CD4-positive, alpha-beta T cell treated with Interleukin-2 at 100 ng/mL for 4 hours (primary cell): ENCODE data around the gene ASRGL1.
A peak's percentile ranks its signal among the peaks of the same experiment; 100 is the strongest.

Source experiments
- DNase-seq: peaks from one replicate; pipeline ENCODE4 v3.0.0-alpha.2; 2020; ENCODE audit warnings: low spot score

The ASRGL1 gene

GRCh38 chr11:62416596-62416995 lies 79.3 kb downstream of the ASRGL1 start:
- DNase-seq, result no peak

GRCh38 chr11:62418136-62418535 lies 80.9 kb downstream of the ASRGL1 start:
- DNase-seq, result no peak

- no peak for DNase-seq
Measured at GRCh38 chr11:62418733-62419132, 81.5 kb downstream of the ASRGL1 start, which contains the start of gene SCGB1A1. TSS of gene SCGB1A1 (plus strand) at chr11:62419033. CDS start at chr11:62419096, 63 bp downstream.

DNA sequence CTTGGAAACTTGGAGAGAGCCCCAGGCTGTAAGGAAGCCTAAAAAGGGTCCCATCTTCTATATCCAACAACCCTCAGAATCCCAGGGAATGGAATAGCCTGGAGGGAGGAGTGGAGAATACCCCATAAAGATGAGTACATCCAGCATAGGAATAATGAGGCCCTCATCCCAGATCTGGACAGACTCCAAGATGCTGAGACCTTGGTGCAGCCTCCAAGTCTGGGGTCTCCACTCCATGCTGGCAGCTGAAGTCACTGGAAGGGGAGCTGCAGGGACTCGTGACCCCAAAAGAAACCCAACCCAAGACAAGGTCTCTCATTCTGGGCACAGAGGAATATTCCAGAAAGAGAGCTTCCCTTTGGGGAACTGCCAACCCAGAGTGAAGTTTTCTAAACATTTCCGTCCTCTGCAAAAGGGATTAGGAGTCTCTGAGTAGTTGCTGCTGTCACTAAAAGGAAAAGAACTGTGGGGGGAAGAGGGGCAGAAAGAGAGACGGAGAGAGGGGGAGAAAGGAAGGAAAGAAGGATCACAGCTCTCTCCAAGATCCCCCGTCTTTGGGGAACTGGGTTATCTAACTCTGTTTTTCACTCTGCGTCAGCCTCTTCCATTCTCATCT lies 82.2 kb downstream of the ASRGL1 start:
- no peak for DNase-seq

GRCh38 chr11:62419943-62420342 lies 82.7 kb downstream of the ASRGL1 start:
- no peak for DNase-seq

DNA sequence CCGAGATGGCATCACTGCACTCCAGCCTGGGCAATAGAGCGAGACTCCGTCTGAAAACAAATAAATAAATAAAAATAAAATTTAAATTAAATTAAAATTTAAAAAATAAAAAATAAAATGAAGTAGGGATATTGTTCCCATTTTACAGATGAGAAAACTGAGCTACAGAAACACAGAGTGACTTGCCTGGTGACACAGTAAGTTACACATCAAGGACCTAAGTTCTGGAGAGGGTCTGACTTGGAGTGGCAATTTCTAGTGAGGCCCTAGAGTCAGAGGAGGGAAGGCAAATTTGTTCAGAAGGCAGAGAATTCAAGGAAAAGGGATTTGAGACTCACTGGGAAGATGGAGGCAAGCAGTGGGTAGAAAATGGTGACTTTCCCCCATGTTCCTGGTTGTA lies 83.6 kb downstream of the ASRGL1 start:
- DNase-seq, result no peak

DNA sequence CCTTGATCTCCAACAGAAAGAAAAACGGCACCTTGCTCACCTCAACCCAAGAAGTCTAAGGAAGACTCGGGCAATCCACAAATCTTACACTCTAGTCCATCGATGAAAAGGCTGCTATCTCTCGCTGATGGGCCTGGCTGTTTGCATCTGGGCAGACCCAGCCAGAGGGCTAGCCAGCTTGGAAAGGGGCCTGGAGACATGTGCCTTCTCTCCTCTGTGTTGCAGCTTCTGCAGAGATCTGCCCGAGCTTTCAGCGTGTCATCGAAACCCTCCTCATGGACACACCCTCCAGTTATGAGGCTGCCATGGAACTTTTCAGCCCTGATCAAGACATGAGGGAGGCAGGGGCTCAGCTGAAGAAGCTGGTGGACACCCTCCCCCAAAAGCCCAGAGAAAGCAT lies 84.7 kb downstream of the ASRGL1 start:
- no peak for DNase-seq

- DNase-seq, result no peak
Measured at GRCh38 chr11:62423012-62423411, 85.8 kb downstream of the ASRGL1 start.

GRCh38 chr11:62427630-62428233 lies 90.5 kb downstream of the ASRGL1 start:
- peak; percentile 16 for DNase-seq

DNA sequence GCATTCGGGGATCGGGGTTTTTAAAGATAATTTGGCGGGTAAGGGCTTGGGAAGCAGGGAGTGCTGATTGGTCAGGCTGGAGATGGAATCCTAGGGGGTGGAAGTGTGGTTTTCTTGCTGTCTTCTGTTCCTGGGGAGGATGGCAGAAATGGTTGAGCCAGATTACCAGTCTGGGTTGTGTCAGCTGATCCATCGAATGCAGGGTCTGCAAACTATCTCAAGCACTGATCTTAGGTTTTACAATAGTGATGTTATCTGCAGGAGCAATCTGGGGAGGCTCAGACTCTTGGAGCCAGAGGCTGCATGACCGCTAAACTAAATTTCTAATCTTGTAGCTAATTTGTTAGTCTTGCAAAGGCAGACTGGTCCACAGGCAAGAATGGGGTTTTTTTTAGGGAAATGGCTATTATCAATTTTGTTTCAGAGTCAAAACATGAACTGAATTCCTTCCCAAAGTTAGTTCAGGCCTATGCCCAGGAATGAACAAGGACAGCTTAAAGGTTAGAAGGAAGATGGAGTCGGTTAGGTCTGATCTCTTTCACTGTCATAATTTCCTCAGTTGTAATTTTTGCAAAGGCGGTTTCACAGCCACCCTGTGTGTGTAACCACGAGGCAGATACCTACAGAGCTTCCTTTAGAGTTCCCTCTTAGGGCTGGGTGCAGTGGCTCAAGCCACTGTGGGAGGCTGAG lies 91.8 kb downstream of the ASRGL1 start:
- no peak for DNase-seq

DNA sequence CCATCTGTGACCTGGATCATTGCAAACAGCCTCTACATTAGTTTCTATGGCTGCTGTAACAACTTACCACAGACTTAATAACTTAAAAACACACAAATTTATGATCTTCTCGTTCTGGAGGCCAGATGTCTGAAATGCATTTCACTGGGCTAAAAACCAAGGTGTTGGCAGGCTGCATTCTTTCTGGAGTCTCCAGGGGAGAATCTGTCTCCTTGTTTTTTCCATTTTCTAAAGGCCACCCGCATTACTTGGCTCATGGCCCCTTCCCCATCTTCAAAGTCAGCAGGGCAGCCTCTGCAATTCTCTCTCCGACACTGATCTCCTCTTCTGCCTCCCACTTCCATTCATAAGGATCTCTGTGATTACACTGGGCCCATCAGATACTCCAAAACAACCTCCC lies 93.2 kb downstream of the ASRGL1 start:
- no peak for DNase-seq

- DNase-seq, result no peak
Measured at GRCh38 chr11:62431171-62431901, 94.1 kb downstream of the ASRGL1 start.

DNA sequence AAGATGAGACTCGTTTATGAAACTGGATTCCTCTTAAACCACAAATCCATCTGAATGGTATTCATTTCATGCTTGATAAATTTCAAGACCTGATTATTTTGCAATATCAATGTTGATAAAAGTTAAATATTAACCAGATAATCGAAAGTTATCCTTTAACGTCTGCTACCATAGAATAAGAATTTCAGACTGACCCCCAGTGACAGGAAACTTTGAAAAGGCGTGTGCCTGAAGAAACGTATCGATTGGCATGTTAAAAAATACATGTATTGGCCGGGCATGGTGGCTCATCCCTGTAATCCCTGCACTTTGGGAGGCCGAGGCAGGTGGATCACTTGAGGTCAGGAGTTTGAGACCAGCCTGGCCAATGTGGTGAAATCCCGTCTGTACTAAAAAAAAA lies 95.4 kb downstream of the ASRGL1 start:
- no peak for DNase-seq

- no peak for DNase-seq
Measured at GRCh38 chr11:62433141-62433903, 96.1 kb downstream of the ASRGL1 start.

DNA sequence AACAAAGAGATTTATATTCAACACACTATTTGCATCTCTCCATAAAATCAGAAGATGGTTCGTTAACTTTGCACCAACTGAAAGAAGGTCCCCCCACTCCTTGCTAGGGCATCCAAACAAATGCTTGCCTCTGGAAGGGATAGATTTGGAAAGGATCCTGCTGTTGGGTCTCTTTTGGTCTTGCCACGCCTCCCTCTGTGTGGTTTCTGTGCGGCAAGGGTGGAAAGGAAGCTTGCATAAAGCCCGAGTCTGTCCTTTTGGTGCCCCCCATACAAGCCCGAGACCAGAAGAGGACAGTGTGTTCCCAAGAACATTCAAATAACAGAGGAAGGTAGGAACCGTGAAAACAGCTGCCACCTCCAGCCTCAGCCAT lies 96.6 kb downstream of the ASRGL1 start:
- no peak for DNase-seq

GRCh38 chr11:62435846-62436660 lies 98.8 kb downstream of the ASRGL1 start:
- DNase-seq, result no peak

- DNase-seq, result no peak
Measured at GRCh38 chr11:62437616-62438015, 100.4 kb downstream of the ASRGL1 start.

DNA sequence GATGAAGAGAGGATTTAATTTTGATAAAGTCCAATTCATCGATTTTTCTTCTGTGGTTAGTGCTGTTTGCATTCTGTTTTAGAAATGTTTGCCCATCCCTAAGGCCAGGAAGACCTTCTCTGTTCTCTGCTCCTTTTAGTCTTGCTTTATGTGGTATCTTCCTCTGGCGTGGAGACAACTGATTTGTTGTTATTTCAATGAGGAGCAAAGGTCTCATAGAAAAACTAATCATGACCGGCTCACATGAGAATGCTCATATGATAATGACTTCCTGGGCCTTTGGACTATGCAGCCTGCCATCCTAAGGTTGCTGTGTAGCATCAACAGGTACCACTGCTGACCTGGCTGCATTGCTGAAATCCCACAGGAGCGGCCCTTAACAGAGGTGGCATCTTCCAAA lies 101.4 kb downstream of the ASRGL1 start:
- DNase-seq, result no peak

- DNase-seq, result no peak
Measured at GRCh38 chr11:62439785-62440602, 102.7 kb downstream of the ASRGL1 start.
